Sigmoid colon (tissue), 7 donors: ENCODE results near the gene LYSMD2. TPM values are rescaled to one million over a fixed set of nuclear protein-coding genes. Genes with fewer than 3 reads are reported as not detected.

Source experiments
- DNase-seq: peaks from one replicate; pipeline ENCODE4 v3.0.0-alpha.2; 2019
- H3K27ac ChIP-seq, 4 donors: fragments of 200-600 bp; sonication (generic); one replicate each; pipeline ENCODE4 v1.5.1; 2016 to 2019; ENCODE audit warnings: mild to moderate bottlenecking in 1 of 4
- H3K27me3 ChIP-seq, 3 donors: fragments of 200-600 bp; sonication (generic); one replicate each; pipeline ENCODE4 v1.5.1; 2019; ENCODE audit warnings: mild to moderate bottlenecking in 1 of 3
- H3K36me3 ChIP-seq, 4 donors: fragments of 200-600 bp; sonication (generic); one replicate each; pipeline ENCODE4 v1.5.1; 2016 to 2019
- H3K4me1 ChIP-seq, 4 donors: fragments of 200-600 bp; sonication (generic); one replicate each; pipeline ENCODE4 v1.5.1; 2017 to 2019
- H3K4me3 ChIP-seq, 4 donors: fragments of 200-600 bp; sonication (generic); one replicate each; pipeline ENCODE4 v1.5.1; 2017 to 2019; ENCODE audit warnings: mild to moderate bottlenecking in 2 of 4, moderate library complexity in 1 of 4
- H3K9me3 ChIP-seq, 4 donors: fragments of 200-600 bp in 3 of 4; sonication (generic) in 3 of 4; one replicate each; pipeline versions ENCODE4 v1.5.1 to v1.6.1; 2013 to 2019
- EP300 ChIP-seq, 4 donors: sonication (generic); formaldehyde crosslinking; IDR thresholded peaks; one replicate each; pipeline ENCODE4 v1.6.1; 2017; ENCODE audit warnings: antibody characterized with exemption in 4 of 4
- POLR2A ChIP-seq, 2 donors: fragments of 450-650 bp; IDR thresholded peaks; one replicate each; pipeline ENCODE4 v1.6.1; 2016; ENCODE audit warnings: antibody characterized with exemption in 2 of 2, mild to moderate bottlenecking in 2 of 2, moderate library complexity in 2 of 2
- POLR2AphosphoS5 ChIP-seq, 4 donors: sonication (generic); formaldehyde crosslinking; IDR thresholded peaks; one replicate each; pipeline ENCODE4 v1.6.1; 2017; ENCODE audit warnings: antibody characterized with exemption in 4 of 4
- WGBS, 2 donors: extraction: QIAGEN DNeasy Blood & Tissue Kit; methylation state at CpG; one replicate each; pipeline ENCODE4 v1.1.7; 2013; 5-methylcytosine and 5-hydroxymethylcytosine counted together
- intact Hi-C: fragments of 100-400 bp; cut with DNase I; formaldehyde crosslinking; loops from one replicate; pipeline ENCODE4 v1.15.1; 2023
- polyA plus RNA-seq, 3 donors: library from polyadenylated mRNA; stranded (reverse); fragments of 200-250 nt; gene quantifications; one replicate each; pipeline ENCODE4 v1.2.3, GENCODE V29; 2013
- total RNA-seq, 4 donors: library from RNA; depleted of rRNA; stranded (reverse); fragments of >200 nt; gene quantifications; one replicate each; pipeline ENCODE4 v1.1.0, GENCODE V29; 2016
- TF ChIP-seq, protein P1 (sequence below), 4 experiments: fragments of 450-650 bp in 3 of 4; fragments of 200-600 bp in 1 of 4; IDR thresholded peaks; one replicate each; pipeline ENCODE4 v1.5.1; 2016 to 2019; ENCODE audit warnings: antibody characterized with exemption in 4 of 4, mild to moderate bottlenecking in 3 of 4, moderate library complexity in 2 of 4
- donor health status: healthy with polysubstance abuse.
- donor health status: Bipolar disorder and iron deficiency.
- donor health status: healthy.

Gene LYSMD2
- total and polyA plus RNA-seq, 7 donors = 6.7 to 28.5 (median 15.8) TPM

DNA sequence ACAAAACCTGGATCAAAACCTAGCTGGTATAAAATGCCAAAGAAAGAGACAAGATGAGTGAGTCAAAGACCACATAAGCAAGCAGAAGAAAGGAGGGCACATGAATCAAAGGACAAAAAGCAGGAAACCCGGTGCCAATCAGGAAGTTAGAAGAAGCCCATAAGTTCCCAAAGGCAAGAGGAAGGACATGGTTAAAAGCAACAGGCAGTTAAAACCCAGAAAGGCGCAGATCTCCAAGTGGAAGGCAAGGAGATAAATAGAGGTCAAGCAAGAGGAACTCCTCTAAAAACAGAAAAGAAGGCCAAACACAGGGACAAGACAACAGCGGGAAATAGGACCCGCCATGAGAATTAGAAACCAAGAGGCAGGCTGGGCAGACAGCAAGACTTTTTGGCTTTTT is 18.3 kb upstream of the LYSMD2 start:
- H3K27me3 ChIP-seq = no peaks in the 10 kb centered on the region
- intact Hi-C loops = no loop called here
- peaks cover 0 to 52% (median 37%) of the 10 kb centered on the region in 4 donors for H3K4me1 ChIP-seq
- DNase-seq = no peak
- no peaks in the 10 kb centered on the region for H3K9me3 ChIP-seq
- 58 to 89% methylated on average over 4 of the region's 4 CpGs for whole genome bisulfite sequencing, 2 donors
- no peak overlapping the region for H3K27ac ChIP-seq
- H3K4me3 ChIP-seq = no peak overlapping the region
- H3K36me3 ChIP-seq = no peaks in the 10 kb centered on the region
- TF ChIP-seq, protein P1, sequence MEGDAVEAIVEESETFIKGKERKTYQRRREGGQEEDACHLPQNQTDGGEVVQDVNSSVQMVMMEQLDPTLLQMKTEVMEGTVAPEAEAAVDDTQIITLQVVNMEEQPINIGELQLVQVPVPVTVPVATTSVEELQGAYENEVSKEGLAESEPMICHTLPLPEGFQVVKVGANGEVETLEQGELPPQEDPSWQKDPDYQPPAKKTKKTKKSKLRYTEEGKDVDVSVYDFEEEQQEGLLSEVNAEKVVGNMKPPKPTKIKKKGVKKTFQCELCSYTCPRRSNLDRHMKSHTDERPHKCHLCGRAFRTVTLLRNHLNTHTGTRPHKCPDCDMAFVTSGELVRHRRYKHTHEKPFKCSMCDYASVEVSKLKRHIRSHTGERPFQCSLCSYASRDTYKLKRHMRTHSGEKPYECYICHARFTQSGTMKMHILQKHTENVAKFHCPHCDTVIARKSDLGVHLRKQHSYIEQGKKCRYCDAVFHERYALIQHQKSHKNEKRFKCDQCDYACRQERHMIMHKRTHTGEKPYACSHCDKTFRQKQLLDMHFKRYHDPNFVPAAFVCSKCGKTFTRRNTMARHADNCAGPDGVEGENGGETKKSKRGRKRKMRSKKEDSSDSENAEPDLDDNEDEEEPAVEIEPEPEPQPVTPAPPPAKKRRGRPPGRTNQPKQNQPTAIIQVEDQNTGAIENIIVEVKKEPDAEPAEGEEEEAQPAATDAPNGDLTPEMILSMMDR (IDR thresholded peaks at IDR 0.05) = no peak
- TF ChIP-seq POLR2A (IDR thresholded peaks at IDR 0.05) = no peak
- TF ChIP-seq POLR2AphosphoS5 (IDR thresholded peaks at IDR 0.05) = no peak
- no peak for TF ChIP-seq EP300 (IDR thresholded peaks at IDR 0.05)

DNA sequence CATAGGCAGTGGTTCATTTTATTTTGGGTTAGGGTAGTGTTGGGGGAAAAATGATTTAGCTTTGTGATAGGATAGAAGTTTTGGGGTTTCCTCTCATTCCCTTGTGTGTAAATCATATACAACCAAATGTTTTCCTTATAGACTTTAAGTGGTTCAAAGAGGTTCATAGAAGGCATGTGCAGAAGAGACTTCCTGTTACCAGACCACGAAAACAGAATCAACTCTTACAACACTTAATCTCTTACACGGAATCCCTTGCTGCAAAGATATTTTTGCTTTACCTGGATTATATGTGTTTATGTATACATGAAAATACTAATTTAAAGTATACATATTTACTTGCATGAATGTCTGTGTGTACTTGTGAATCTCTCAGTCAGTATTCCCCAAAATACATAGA is 16.8 kb upstream of the LYSMD2 start:
- intact Hi-C loops = no loop called here
- H3K4me3 ChIP-seq = no peak overlapping the region
- no peak for TF ChIP-seq EP300 (IDR thresholded peaks at IDR 0.05)
- no peak for TF ChIP-seq POLR2AphosphoS5 (IDR thresholded peaks at IDR 0.05)
- TF ChIP-seq POLR2A (IDR thresholded peaks at IDR 0.05) = no peak
- TF ChIP-seq, protein P1 (IDR thresholded peaks at IDR 0.05) = no peak
- peaks cover 0 to 47% (median 31%) of the 10 kb centered on the region in 4 donors for H3K4me1 ChIP-seq
- DNase-seq = no peak
- H3K9me3 ChIP-seq = no peaks in the 10 kb centered on the region
- 55 to 87% methylated on average over 2 of the region's 2 CpGs for WGBS, 2 donors
- no peak overlapping the region for H3K27ac ChIP-seq
- no peaks in the 10 kb centered on the region for H3K36me3 ChIP-seq
- no peaks in the 10 kb centered on the region for H3K27me3 ChIP-seq

DNA sequence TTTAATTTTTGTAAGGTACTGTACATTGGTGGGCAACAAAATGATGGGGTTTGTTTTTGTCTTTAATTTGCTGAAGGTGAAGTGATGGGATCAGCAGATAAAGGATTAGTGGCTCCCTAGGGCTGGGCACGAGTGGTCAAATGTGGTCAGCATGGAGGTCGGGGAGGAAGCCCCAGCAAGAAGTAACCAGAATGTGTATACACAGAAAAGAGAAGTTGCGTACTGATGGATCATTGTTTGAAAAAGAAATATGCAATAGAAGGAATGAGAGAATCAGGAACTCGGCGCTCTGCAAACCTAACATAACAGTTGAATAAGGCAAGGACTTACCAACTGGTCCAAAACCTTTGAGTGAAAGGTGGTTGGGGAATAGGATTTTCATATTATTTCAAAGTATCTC is 15.4 kb upstream of the LYSMD2 start:
- no peak for TF ChIP-seq POLR2AphosphoS5 (IDR thresholded peaks at IDR 0.05)
- TF ChIP-seq POLR2A (IDR thresholded peaks at IDR 0.05) = no peak
- no peak for TF ChIP-seq EP300 (IDR thresholded peaks at IDR 0.05)
- TF ChIP-seq, protein P1 (IDR thresholded peaks at IDR 0.05) = no peak
- Histone ChIP-seq H3K9me3 (no peaks in the 10 kb centered on the region), H3K27ac (peak overlapping the region; percentile 76 to 85 (median 84)), H3K4me3 (peak overlapping the region; percentile 60 to 96 (median 81)), H3K36me3 (no peaks in the 10 kb centered on the region), H3K27me3 (no peaks in the 10 kb centered on the region), H3K4me1 (peaks cover 0 to 33% (median 18%) of the 10 kb centered on the region in 4 donors)
- DNase-seq = no peak
- WGBS, 2 donors = 75 to 93% methylated on average over 5 of the region's 5 CpGs
- intact Hi-C loops = no loop called here

DNA sequence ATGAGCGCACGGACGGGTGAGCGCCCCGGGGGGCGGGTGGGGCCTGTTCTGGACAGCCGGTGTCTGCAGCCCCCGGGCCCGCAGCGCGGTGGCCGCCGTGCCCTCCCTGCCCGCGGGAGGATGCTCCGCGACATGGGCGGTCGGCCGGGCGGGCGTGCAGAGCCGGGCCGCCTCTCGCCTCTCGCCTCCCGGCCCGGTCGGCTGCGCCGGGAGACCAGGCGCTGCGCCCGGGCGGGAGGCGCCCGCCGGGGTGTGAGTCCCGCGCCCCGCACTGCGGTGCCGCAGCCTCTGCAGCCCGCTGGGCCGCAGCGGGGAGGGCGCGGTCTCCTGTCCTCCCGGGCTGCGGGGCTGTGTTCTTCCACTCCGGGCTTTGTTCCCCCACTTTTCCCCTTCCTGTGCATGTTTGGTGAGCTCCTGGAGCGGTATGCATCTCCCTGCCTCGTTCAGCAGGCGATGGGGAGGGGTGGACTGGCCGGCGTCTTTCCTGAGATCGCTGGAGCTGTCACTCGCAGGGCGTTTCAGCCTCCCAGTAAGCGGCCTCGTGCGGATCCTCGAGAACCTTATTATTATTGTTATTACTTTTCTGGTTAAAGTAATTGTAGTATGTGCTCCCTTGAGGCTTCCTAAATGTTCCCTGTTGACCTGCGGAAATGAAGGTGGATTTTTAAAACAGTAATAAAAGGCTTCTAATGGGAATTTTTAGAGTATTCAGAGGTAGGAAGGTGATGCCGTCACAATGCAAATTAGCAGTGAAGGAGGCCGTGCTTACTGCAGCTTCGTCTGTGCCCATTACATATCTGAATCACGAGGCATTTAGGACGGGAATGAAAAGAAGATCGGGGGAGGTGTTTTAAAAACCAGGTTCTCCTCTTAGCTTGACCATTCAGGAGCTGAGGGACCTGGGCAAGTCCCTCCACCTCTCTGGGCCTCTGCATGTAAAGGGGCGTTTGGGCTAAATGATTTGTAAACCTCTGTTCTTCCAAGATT is 14.5 kb upstream of the LYSMD2 start:
- H3K36me3 ChIP-seq = no peaks in the 10 kb centered on the region
- TF ChIP-seq POLR2A (IDR thresholded peaks at IDR 0.05) (no peak), POLR2AphosphoS5 (IDR thresholded peaks at IDR 0.05) (no peak), EP300 (IDR thresholded peaks at IDR 0.05) (no peak)
- TF ChIP-seq, protein P1 (IDR thresholded peaks at IDR 0.05) = no peak
- intact Hi-C loops = loop anchor here (2.0 kb wide), 1 partner anchor 15 kb away; the partner anchor contains the start of gene LYSMD2
- peak overlapping the region; percentile 76 to 85 (median 84) for H3K27ac ChIP-seq
- 2 to 4% methylated on average over 71 of the region's 71 CpGs for WGBS, 2 donors
- peaks cover 0 to 32% (median 15%) of the 10 kb centered on the region in 4 donors for H3K4me1 ChIP-seq
- peak overlapping the region; percentile 60 to 96 (median 81) for H3K4me3 ChIP-seq
- no peaks in the 10 kb centered on the region for H3K27me3 ChIP-seq
- peak; percentile 71 for DNase-seq
- no peaks in the 10 kb centered on the region for H3K9me3 ChIP-seq
